IMR-90 (cell line): ENCODE data around the gene CASS4. TPM values are rescaled to one million over a fixed set of nuclear protein-coding genes. Genes with fewer than 3 reads are reported as not detected.
A peak's percentile ranks its signal among the peaks of the same experiment; 100 is the strongest.

ENCODE experiments used
- ATAC-seq: fragments of 200-7000 bp; cut with Tn5 transposase; 2 replicates; pipeline ENCODE4 v1.9.1; 2020; ENCODE audit warnings: low read depth, mild to moderate bottlenecking, moderate library complexity
- BruUV-seq: library from RNA; stranded (reverse); fragments of 400-500 nt; replicated peaks from 2 replicates; lab custom pipeline; 2021; lab: Mats Ljungman, UMichigan
- CTCF ChIA-PET: fragments of 300-600 bp; formaldehyde crosslinking; extraction: SDS; loops from one replicate; lab custom pipeline; 2021; ENCODE audit warnings: antibody characterized with exemption; lab: Yijun Ruan, JAX
- POLR2A ChIA-PET: fragments of 300-600 bp; sonication (Branson Sonifier 250); formaldehyde crosslinking; loops from one replicate; lab custom pipeline; 2022; ENCODE audit warnings: antibody characterized with exemption; ENCODE audit not compliant: unreplicated experiment; lab: Charles Lee
- DNase-seq: peaks from one replicate; pipeline ENCODE4 v3.0.0; 2013
- H2AFZ ChIP-seq: replicated peaks from 2 replicates; pipeline ENCODE3; 2013; ENCODE audit warnings: low read length, mild to moderate bottlenecking; ENCODE audit not compliant: poor library complexity
- H2AK5ac ChIP-seq: 2 replicates; pipeline ENCODE4 v1.6.1; 2013; ENCODE audit warnings: low read depth, low read length, inconsistent platforms
- H2AK9ac ChIP-seq: replicated peaks from 2 replicates; pipeline ENCODE3; 2013; ENCODE audit warnings: mild to moderate bottlenecking, low read depth, low read length, moderate library complexity; ENCODE audit not compliant: poor library complexity
- H2BK120ac ChIP-seq: 2 replicates; pipeline ENCODE4 v1.6.1; 2013; ENCODE audit warnings: low read depth, low read length, inconsistent platforms
- H2BK15ac ChIP-seq: 3 replicates; pipeline ENCODE4 v1.6.1; 2013; ENCODE audit warnings: low read depth, low read length, inconsistent platforms
- H2BK20ac ChIP-seq: 2 replicates; pipeline ENCODE4 v1.6.1; 2013; ENCODE audit warnings: low read depth, mild to moderate bottlenecking, inconsistent platforms, low read length, moderate library complexity
- H2BK5ac ChIP-seq: 2 replicates; pipeline ENCODE4 v1.6.1; 2013; ENCODE audit warnings: mild to moderate bottlenecking, low read depth, low read length, inconsistent platforms; ENCODE audit not compliant: poor library complexity, severe bottlenecking
- H3K14ac ChIP-seq: replicated peaks from 2 replicates; pipeline ENCODE4 v1.6.1; 2013; ENCODE audit warnings: low read depth, low read length, inconsistent platforms
- H3K18ac ChIP-seq: 2 replicates; pipeline ENCODE4 v1.6.1; 2013; ENCODE audit warnings: low read depth, low read length, control low read depth
- H3K23ac ChIP-seq: 2 replicates; pipeline ENCODE4 v1.6.1; 2013; ENCODE audit warnings: low read depth, low read length, inconsistent platforms
- H3K27ac ChIP-seq: 2 replicates; pipeline ENCODE4 v1.5.1; 2013; ENCODE audit warnings: mild to moderate bottlenecking, control low read depth, low read length; ENCODE audit not compliant: insufficient read depth
- H3K27me3 ChIP-seq: 2 replicates; pipeline ENCODE4 v1.6.1; 2013; ENCODE audit warnings: low read length; ENCODE audit not compliant: control insufficient read depth, insufficient read depth
- H3K36me3 ChIP-seq: 2 replicates; pipeline ENCODE4 v1.6.1; 2013; ENCODE audit warnings: low read length, mixed read lengths; ENCODE audit not compliant: control insufficient read depth, insufficient read depth
- H3K4ac ChIP-seq: 2 replicates; pipeline ENCODE4 v1.6.1; 2013; ENCODE audit warnings: low read depth, low read length, inconsistent platforms
- H3K4me1 ChIP-seq: 2 replicates; pipeline ENCODE4 v1.6.1; 2013; ENCODE audit warnings: low read length, mixed read lengths; ENCODE audit not compliant: control insufficient read depth, insufficient read depth
- H3K4me2 ChIP-seq: 2 replicates; pipeline ENCODE4 v1.6.1; 2013; ENCODE audit warnings: low read depth, mild to moderate bottlenecking, control low read depth, low read length, moderate library complexity
- H3K4me3 ChIP-seq: 2 replicates; pipeline ENCODE4 v1.5.1; 2013; ENCODE audit warnings: low read depth, mild to moderate bottlenecking, control low read depth, low read length, moderate library complexity; ENCODE audit not compliant: insufficient read depth
- H3K56ac ChIP-seq: 2 replicates; pipeline ENCODE4 v1.6.1; 2013; ENCODE audit warnings: low read length, inconsistent platforms; ENCODE audit not compliant: insufficient read depth; ENCODE audit errors: extremely low read depth
- H3K79me1 ChIP-seq, 2 experiments: 2 replicates each; pipeline ENCODE4 v1.6.1; 2013; ENCODE audit warnings: low read length in 2 of 2, inconsistent platforms in 1 of 2, low read depth in 1 of 2
- H3K9ac ChIP-seq: 2 replicates; pipeline ENCODE4 v1.6.1; 2013; ENCODE audit warnings: low read depth, low read length, control low read depth
- H3K9me1 ChIP-seq: 2 replicates; pipeline ENCODE4 v1.6.1; 2013; ENCODE audit warnings: low read length, inconsistent platforms; ENCODE audit not compliant: insufficient read depth
- H3K9me3 ChIP-seq: 2 replicates; pipeline ENCODE4 v1.6.1; 2013; ENCODE audit warnings: low read length; ENCODE audit not compliant: control insufficient read depth, insufficient read depth
- H4K20me1 ChIP-seq: 2 replicates; pipeline ENCODE4 v1.6.1; 2013; ENCODE audit warnings: low read length, inconsistent platforms; ENCODE audit not compliant: insufficient read depth
- H4K5ac ChIP-seq: 2 replicates; pipeline ENCODE4 v1.6.1; 2013; ENCODE audit warnings: mild to moderate bottlenecking, low read depth, low read length, control low read depth
- H4K8ac ChIP-seq, 2 experiments: 2 replicates each; pipeline ENCODE4 v1.6.1; 2013; ENCODE audit warnings: low read depth in 2 of 2, low read length in 2 of 2, control low read depth in 1 of 2, inconsistent platforms in 1 of 2
- H4K91ac ChIP-seq: 2 replicates; pipeline ENCODE4 v1.6.1; 2013; ENCODE audit warnings: low read depth, low read length, inconsistent platforms; ENCODE audit not compliant: insufficient read depth
- CTCF ChIP-seq: conservative IDR thresholded peaks from 2 replicates; pipeline ENCODE4 v1.5.1; 2012; ENCODE audit warnings: mild to moderate bottlenecking, low read depth, low read length, improper control_type of control experiment
- MXI1 ChIP-seq: IDR thresholded peaks from 2 replicates; pipeline ENCODE4 v1.6.1; 2012; ENCODE audit warnings: low read depth, mild to moderate bottlenecking, low read length, moderate library complexity, borderline replicate concordance
- NFE2L2 ChIP-seq: fragments of 150-350 bp; IDR thresholded peaks from 2 replicates; pipeline ENCODE4 v1.6.1; 2016; ENCODE audit warnings: low read depth, mild to moderate bottlenecking, low read length
- RAD21 ChIP-seq: IDR thresholded peaks from 2 replicates; pipeline ENCODE4 v1.6.1; 2012; ENCODE audit warnings: low read length, improper control_type of control experiment
- RFX5 ChIP-seq: IDR thresholded peaks from 2 replicates; pipeline ENCODE4 v1.8.0; 2012; ENCODE audit warnings: low read depth, mild to moderate bottlenecking, low read length, moderate library complexity
- SMC3 ChIP-seq: fragments of 150-350 bp; IDR thresholded peaks from 2 replicates; pipeline ENCODE4 v1.6.1; 2016; ENCODE audit warnings: low read depth, mild to moderate bottlenecking, antibody characterized with exemption, low read length, moderate library complexity
- WGBS, 2 experiments: methylation state at CpG; one replicate each; pipeline versions ENCODE4 v1.1.5 to v1.1.7; 2013; ENCODE audit warnings: missing lambda C conversion rate in 2 of 2; ENCODE audit not compliant: insufficient read length in 1 of 2; ENCODE audit errors: extremely low coverage in 2 of 2; 5-methylcytosine and 5-hydroxymethylcytosine counted together
- dilution Hi-C: fragments of 300-500 bp; cut with HindIII; formaldehyde crosslinking; loops from one replicate; pipeline ENCODE4 v1.14.3; 2018; ENCODE audit warnings: low sequenced_read_pairs; ENCODE audit not compliant: unreplicated experiment
- in situ Hi-C: fragments of 300-500 bp; cut with MboI; formaldehyde crosslinking; loops from 3 replicates; pipeline ENCODE4 v1.14.3; 2019; ENCODE audit warnings: low sequenced_read_pairs, inconsistent platforms, mixed read lengths
- intact Hi-C: fragments of 100-400 bp; cut with micrococcal nuclease; formaldehyde crosslinking; loops from 2 replicates; pipeline ENCODE4 v1.10.0; 2022
- polyA plus RNA-seq, 3 experiments: library from polyadenylated mRNA; depleted of rRNA; stranded (reverse); fragments of >200 nt; gene quantifications; 2 replicates each; pipeline ENCODE4 v1.2.3, GENCODE V29; 2012; ENCODE audit warnings: low replicate concordance in 1 of 3
- total RNA-seq: library from RNA; depleted of rRNA; stranded (reverse); fragments of >200 nt; gene quantifications from 2 replicates; pipeline ENCODE4 v1.2.3, GENCODE V29; 2012

Gene CASS4
- total and polyA plus RNA-seq, 2 of the 4 experiments (the other 2 are of a cell fraction): 25.8 to 26.5 TPM

GRCh38 chr20:56504373-56505005 lies 92.4 kb downstream of the CASS4 start:
- WGBS, 2 experiments: no CpG with 5 or more reads among the region's 9 CpGs
- no peak overlapping the region for H4K91ac ChIP-seq
- no peak overlapping the region for H3K56ac ChIP-seq
- in situ Hi-C loops (no loop called here), intact Hi-C loops (no loop called here), dilution Hi-C loops (no loop called here)
- H3K23ac ChIP-seq: no peak overlapping the region
- no peak overlapping the region for H2AFZ ChIP-seq
- no peak for DNase-seq
- H2BK15ac ChIP-seq: no peak overlapping the region
- BruUV-seq: no TSS peak
- H2AK5ac ChIP-seq: no peak overlapping the region
- H4K20me1 ChIP-seq: 0 out of 2 replicates have a peak, but pooled peaks cover 5% of the 10 kb centered on the region
- H2BK5ac ChIP-seq: no peak overlapping the region
- H3K4ac ChIP-seq: no peak overlapping the region
- no peak overlapping the region for H4K5ac ChIP-seq
- no peak overlapping the region for H2BK120ac ChIP-seq
- H3K4me2 ChIP-seq: no peak overlapping the region
- peaks cover 28 to 40% of the 10 kb centered on the region in 2 experiments for H3K79me1 ChIP-seq
- no peak overlapping the region for H2AK9ac ChIP-seq
- no peak overlapping the region for H3K4me3 ChIP-seq
- H3K9me3 ChIP-seq: no peaks in the 10 kb centered on the region
- TF ChIP-seq RFX5 (no peak), SMC3 (0 out of 2 replicates have a peak, but pooled peaks have one; percentile 7), CTCF (peak; percentile 34), NFE2L2 (no peak), MXI1 (no peak), RAD21 (peak; percentile 41)
- no peaks in the 10 kb centered on the region for H3K27me3 ChIP-seq
- peak; percentile 51; the same call in 1 of the 2 replicates for ATAC-seq
- H3K27ac ChIP-seq: no peak overlapping the region
- POLR2A ChIA-PET: no interaction called here
- H3K18ac ChIP-seq: no peak overlapping the region
- H3K9me1 ChIP-seq: no peaks in the 10 kb centered on the region; the same call in 1 of the 2 replicates
- H4K8ac ChIP-seq: no peak overlapping the region
- CTCF ChIA-PET: no interaction called here
- H2BK20ac ChIP-seq: no peak overlapping the region
- H3K36me3 ChIP-seq: peaks cover 19% of the 10 kb centered on the region; the same call in 1 of the 2 replicates
- H3K4me1 ChIP-seq: no peaks in the 10 kb centered on the region
- H3K14ac ChIP-seq: no peak overlapping the region
- H3K9ac ChIP-seq: no peak overlapping the region
